Measurements from ENCODE around the gene POR.
"Not testable (repeated sequence)": the region's sequence is repeated elsewhere in the genome, so short reads cannot be mapped to it uniquely, and the experiment has no call there.

The POR gene

GRCh38 chr7:75885036-75885435, 29.9 kb upstream of the POR start:
- Histone ChIP-seq H3K9me3 (ENCODE audit: control insufficient read depth, low read length) (no peaks in the 10 kb centered on the region), H3K4me3 (ENCODE audit: insufficient read depth, low read depth, low read length) (no peak overlapping the region), H3K27ac (ENCODE audit: insufficient read depth, low read depth, low read length, poor library complexity, severe bottlenecking) (no peak overlapping the region), H3K27me3 (ENCODE audit: control insufficient read depth, insufficient read depth, low read length, poor library complexity, severe bottlenecking) (no peaks in the 10 kb centered on the region), H3K36me3 (ENCODE audit: control insufficient read depth, insufficient read depth, low read length) (peaks cover 50% of the 10 kb centered on the region), H3K4me1 (ENCODE audit: control insufficient read depth, insufficient read depth, low read length) (peaks cover 20% of the 10 kb centered on the region)
- WGBS, 2 experiments: 90 to 96% methylated on average over 3 of the region's 3 CpGs

GRCh38 chr7:75887669-75888369, 27.1 kb upstream of the POR start:
- Histone ChIP-seq H3K4me3 (ENCODE audit: insufficient read depth, low read depth, low read length) (no peak overlapping the region), H3K27me3 (ENCODE audit: control insufficient read depth, insufficient read depth, low read length, poor library complexity, severe bottlenecking) (no peaks in the 10 kb centered on the region), H3K4me1 (ENCODE audit: control insufficient read depth, insufficient read depth, low read length) (no peaks in the 10 kb centered on the region), H3K9me3 (ENCODE audit: control insufficient read depth, low read length) (no peaks in the 10 kb centered on the region), H3K36me3 (ENCODE audit: control insufficient read depth, insufficient read depth, low read length) (peaks cover 38% of the 10 kb centered on the region), H3K27ac (ENCODE audit: insufficient read depth, low read depth, low read length, poor library complexity, severe bottlenecking) (no peak overlapping the region)
- WGBS, 2 experiments: 95 to 97% methylated on average over 13 of the region's 13 CpGs

GRCh38 chr7:75888464-75889222, 26.3 kb upstream of the POR start:
- Histone ChIP-seq H3K27ac (ENCODE audit: insufficient read depth, low read depth, low read length, poor library complexity, severe bottlenecking) (no peak overlapping the region), H3K9me3 (ENCODE audit: control insufficient read depth, low read length) (no peaks in the 10 kb centered on the region), H3K36me3 (ENCODE audit: control insufficient read depth, insufficient read depth, low read length) (peaks cover 30% of the 10 kb centered on the region), H3K4me1 (ENCODE audit: control insufficient read depth, insufficient read depth, low read length) (no peaks in the 10 kb centered on the region), H3K4me3 (ENCODE audit: insufficient read depth, low read depth, low read length) (no peak overlapping the region), H3K27me3 (ENCODE audit: control insufficient read depth, insufficient read depth, low read length, poor library complexity, severe bottlenecking) (no peaks in the 10 kb centered on the region)
- WGBS, 2 experiments: 94 to 96% methylated on average over 23 of the region's 23 CpGs

DNA sequence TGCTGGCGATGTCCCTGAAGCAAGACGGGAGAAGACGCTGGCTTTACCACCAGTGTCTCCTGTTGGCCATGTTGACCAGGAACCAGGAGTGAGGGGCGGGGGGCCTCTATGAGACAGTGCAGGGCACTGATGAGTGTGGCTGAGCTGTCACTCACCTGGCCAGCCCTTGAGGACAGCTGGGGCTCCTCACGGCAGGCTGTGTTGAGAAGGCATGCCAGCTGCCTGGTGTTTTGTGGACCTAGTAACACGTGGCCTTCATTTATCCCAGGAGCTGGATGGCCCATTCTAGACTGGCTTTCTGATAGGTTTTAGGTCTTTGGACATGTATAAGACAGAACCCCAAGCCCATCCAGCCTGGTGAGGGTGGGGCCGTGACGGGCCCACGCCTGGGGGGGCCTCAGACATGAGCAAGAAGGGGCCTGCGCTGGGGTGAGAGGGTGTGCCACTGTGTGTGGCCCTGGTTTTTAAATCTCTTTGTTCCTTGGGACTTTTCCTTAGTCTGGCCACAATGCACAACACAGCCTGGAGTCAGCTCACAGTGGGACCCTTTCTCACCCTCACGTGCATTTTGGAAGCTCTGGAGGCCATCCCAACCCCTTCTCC, 25.6 kb upstream of the POR start:
- 91 to 93% methylated on average over 11 of the region's 11 CpGs for WGBS, 2 experiments
- peaks cover 25% of the 10 kb centered on the region for H3K36me3 ChIP-seq (ENCODE audit: control insufficient read depth, insufficient read depth, low read length)
- no peaks in the 10 kb centered on the region for H3K9me3 ChIP-seq (ENCODE audit: control insufficient read depth, low read length)
- H3K27me3 ChIP-seq (ENCODE audit: control insufficient read depth, insufficient read depth, low read length, poor library complexity, severe bottlenecking): no peaks in the 10 kb centered on the region
- peak overlapping the region; percentile 44 for H3K27ac ChIP-seq (ENCODE audit: insufficient read depth, low read depth, low read length, poor library complexity, severe bottlenecking)
- H3K4me1 ChIP-seq (ENCODE audit: control insufficient read depth, insufficient read depth, low read length): peaks cover 3% of the 10 kb centered on the region
- no peak overlapping the region for H3K4me3 ChIP-seq (ENCODE audit: insufficient read depth, low read depth, low read length)

GRCh38 chr7:75889826-75890225, 25.1 kb upstream of the POR start:
- Histone ChIP-seq H3K36me3 (ENCODE audit: control insufficient read depth, insufficient read depth, low read length) (peaks cover 22% of the 10 kb centered on the region), H3K27me3 (ENCODE audit: control insufficient read depth, insufficient read depth, low read length, poor library complexity, severe bottlenecking) (no peaks in the 10 kb centered on the region), H3K4me1 (ENCODE audit: control insufficient read depth, insufficient read depth, low read length) (peaks cover 3% of the 10 kb centered on the region), H3K27ac (ENCODE audit: insufficient read depth, low read depth, low read length, poor library complexity, severe bottlenecking) (no peak overlapping the region), H3K4me3 (ENCODE audit: insufficient read depth, low read depth, low read length) (no peak overlapping the region), H3K9me3 (ENCODE audit: control insufficient read depth, low read length) (no peaks in the 10 kb centered on the region)
- WGBS, 2 experiments: 93 to 96% methylated on average over 11 of the region's 11 CpGs

DNA sequence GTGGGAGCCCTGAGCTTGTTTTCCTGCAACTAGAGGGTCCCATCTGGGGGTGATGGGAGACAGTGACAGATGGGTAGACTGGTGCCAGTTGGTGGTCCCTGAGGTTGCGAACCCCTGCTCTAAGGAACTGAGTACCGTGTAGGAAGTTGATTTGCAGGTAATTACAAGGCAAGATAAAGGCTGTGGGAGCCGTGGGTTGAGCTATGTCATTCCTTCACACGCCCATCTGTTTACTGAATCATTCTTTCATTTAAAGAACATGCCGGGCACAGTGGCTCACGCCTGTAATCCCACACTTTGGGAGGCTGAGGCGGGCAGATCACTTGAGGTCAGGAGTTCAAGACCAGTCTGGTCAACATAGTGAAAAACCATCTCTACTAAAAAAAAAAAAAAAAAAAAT, 23.7 kb upstream of the POR start:
- WGBS, 2 experiments: 92 to 93% methylated on average over 7 of the region's 7 CpGs
- not testable (repeated sequence) for H3K9me3 ChIP-seq (ENCODE audit: control insufficient read depth, low read length); H3K27me3 ChIP-seq (ENCODE audit: control insufficient read depth, insufficient read depth, low read length, poor library complexity, severe bottlenecking); H3K4me3 ChIP-seq (ENCODE audit: insufficient read depth, low read depth, low read length); H3K4me1 ChIP-seq (ENCODE audit: control insufficient read depth, insufficient read depth, low read length); H3K27ac ChIP-seq (ENCODE audit: insufficient read depth, low read depth, low read length, poor library complexity, severe bottlenecking)
- H3K36me3 ChIP-seq (ENCODE audit: control insufficient read depth, insufficient read depth, low read length): peaks cover 14% of the 10 kb centered on the region

- WGBS, 2 experiments: 95% methylated on average over 7 of the region's 7 CpGs
- H3K4me1 ChIP-seq (ENCODE audit: control insufficient read depth, insufficient read depth, low read length): peaks cover 3% of the 10 kb centered on the region
- H3K27me3 ChIP-seq (ENCODE audit: control insufficient read depth, insufficient read depth, low read length, poor library complexity, severe bottlenecking): no peaks in the 10 kb centered on the region
- no peak overlapping the region for H3K4me3 ChIP-seq (ENCODE audit: insufficient read depth, low read depth, low read length)
- peaks cover 9% of the 10 kb centered on the region for H3K36me3 ChIP-seq (ENCODE audit: control insufficient read depth, insufficient read depth, low read length)
- H3K9me3 ChIP-seq (ENCODE audit: control insufficient read depth, low read length): no peaks in the 10 kb centered on the region
- no peak overlapping the region for H3K27ac ChIP-seq (ENCODE audit: insufficient read depth, low read depth, low read length, poor library complexity, severe bottlenecking)
These were observed 23.0 kb upstream of the POR start for GRCh38 chr7:75891815-75892411.

DNA sequence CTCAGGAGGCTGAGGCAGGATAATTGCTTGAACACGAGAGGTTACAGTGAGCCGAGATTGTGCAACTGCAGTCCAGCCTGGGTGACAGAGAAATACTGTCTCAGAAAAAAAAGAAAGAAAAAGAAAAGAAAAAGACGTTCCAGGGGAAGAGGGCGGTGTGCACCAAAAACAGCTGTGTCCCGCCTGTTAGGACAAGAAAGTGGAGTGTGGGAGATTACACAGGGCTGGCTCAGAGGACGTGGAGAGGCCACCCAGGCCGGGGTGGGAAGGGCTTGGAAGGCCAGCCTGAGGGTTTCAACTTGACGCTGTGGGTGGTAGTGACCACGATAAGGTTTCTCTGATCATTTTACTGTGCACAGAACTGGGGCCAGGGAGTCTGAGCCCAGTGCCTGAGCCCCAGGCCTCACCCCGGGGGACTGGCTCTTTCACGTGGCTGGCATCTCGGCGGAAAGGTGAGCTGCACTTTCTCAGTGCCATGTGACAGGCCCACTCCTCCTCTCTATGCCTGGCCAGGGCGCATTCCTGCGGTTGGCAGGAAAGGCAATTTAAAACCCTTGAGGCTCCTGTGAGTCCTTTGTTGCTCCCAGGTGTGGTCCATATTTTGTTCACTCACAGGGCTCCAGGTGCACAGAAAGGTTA, 22.2 kb upstream of the POR start:
- Histone ChIP-seq H3K27me3 (ENCODE audit: control insufficient read depth, insufficient read depth, low read length, poor library complexity, severe bottlenecking) (no peaks in the 10 kb centered on the region), H3K9me3 (ENCODE audit: control insufficient read depth, low read length) (no peaks in the 10 kb centered on the region), H3K27ac (ENCODE audit: insufficient read depth, low read depth, low read length, poor library complexity, severe bottlenecking) (no peak overlapping the region)

DNA sequence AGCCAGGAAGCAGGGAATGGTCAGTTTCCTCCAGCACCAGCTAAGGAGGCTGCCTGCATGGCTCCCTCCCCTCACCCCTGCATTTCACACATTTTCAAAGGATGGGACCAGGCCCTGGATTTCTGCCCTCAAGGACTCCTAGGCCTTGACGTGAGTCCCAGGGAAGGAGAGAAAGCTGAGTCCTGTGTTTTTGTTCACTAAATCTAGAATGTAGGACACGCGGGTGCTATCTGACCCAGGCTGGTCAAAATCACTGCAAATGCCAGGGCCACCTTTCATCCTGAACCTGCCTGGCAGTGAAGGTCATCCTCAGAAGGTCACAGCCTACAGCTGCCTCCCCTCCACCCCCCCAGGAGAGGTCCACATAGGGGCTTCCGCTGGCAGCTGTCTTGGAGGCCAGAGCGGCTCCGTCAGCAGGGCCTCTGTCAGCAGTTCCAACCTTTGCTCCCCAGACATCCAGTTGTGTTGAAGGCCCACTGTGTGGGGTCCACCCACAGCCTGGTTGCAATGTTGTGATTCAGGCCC, 18.1 kb upstream of the POR start:
- Histone ChIP-seq H3K9me3 (ENCODE audit: control insufficient read depth, low read length) (no peaks in the 10 kb centered on the region), H3K36me3 (ENCODE audit: control insufficient read depth, insufficient read depth, low read length) (no peaks in the 10 kb centered on the region), H3K4me1 (ENCODE audit: control insufficient read depth, insufficient read depth, low read length) (peaks cover 3% of the 10 kb centered on the region), H3K27me3 (ENCODE audit: control insufficient read depth, insufficient read depth, low read length, poor library complexity, severe bottlenecking) (no peaks in the 10 kb centered on the region), H3K4me3 (ENCODE audit: insufficient read depth, low read depth, low read length) (no peak overlapping the region), H3K27ac (ENCODE audit: insufficient read depth, low read depth, low read length, poor library complexity, severe bottlenecking) (no peak overlapping the region)
- WGBS, 2 experiments: 86% methylated on average over 6 of the region's 6 CpGs

More for the DNA sequence above, 22.2 kb upstream of the POR start:
- H3K36me3 ChIP-seq (ENCODE audit: control insufficient read depth, insufficient read depth, low read length): peaks cover 9% of the 10 kb centered on the region
- no peak overlapping the region for H3K4me3 ChIP-seq (ENCODE audit: insufficient read depth, low read depth, low read length)
- H3K4me1 ChIP-seq (ENCODE audit: control insufficient read depth, insufficient read depth, low read length): peaks cover 3% of the 10 kb centered on the region
- WGBS, 2 experiments: 88 to 90% methylated on average over 15 of the region's 15 CpGs
